ENCODE data around the gene ERCC4.

DNA sequence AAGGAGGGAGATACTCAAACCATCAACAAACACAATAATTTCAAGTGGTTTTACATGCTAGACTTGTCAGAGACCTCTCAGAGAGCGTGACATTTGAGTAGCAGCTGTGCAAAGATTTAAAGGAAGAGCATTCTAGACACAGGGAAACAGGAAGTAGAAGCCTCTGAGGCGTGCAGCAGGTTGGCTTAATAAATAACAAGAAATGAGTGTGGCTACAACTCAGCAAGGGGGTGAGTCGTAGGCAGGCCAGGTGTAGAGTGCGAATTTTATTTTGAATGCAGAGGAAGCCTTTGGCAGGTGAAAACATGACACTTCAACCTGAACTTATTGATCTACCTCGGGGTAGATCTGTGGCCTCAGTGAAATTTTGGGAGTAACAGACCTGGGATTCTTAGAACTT, 78.0 kb downstream of the ERCC4 start:
- TF ChIP-seq, protein P1, sequence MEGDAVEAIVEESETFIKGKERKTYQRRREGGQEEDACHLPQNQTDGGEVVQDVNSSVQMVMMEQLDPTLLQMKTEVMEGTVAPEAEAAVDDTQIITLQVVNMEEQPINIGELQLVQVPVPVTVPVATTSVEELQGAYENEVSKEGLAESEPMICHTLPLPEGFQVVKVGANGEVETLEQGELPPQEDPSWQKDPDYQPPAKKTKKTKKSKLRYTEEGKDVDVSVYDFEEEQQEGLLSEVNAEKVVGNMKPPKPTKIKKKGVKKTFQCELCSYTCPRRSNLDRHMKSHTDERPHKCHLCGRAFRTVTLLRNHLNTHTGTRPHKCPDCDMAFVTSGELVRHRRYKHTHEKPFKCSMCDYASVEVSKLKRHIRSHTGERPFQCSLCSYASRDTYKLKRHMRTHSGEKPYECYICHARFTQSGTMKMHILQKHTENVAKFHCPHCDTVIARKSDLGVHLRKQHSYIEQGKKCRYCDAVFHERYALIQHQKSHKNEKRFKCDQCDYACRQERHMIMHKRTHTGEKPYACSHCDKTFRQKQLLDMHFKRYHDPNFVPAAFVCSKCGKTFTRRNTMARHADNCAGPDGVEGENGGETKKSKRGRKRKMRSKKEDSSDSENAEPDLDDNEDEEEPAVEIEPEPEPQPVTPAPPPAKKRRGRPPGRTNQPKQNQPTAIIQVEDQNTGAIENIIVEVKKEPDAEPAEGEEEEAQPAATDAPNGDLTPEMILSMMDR (IDR thresholded peaks at IDR 0.05) = no peak
- TF ChIP-seq POLR2A (IDR thresholded peaks at IDR 0.05) = no peak
